Neuronal stem cell (in vitro differentiated cells): ENCODE measurements around the gene BTBD8.

Experiments used
- DNase-seq: peaks from one replicate; pipeline ENCODE4 v3.0.0-alpha.2; 2013; ENCODE audit warnings: low spot score
- H2AFZ ChIP-seq: one replicate; pipeline ENCODE4 v1.6.1; 2013; ENCODE audit warnings: mild to moderate bottlenecking, low read length, inconsistent platforms
- H2AK5ac ChIP-seq: 2 replicates; pipeline ENCODE4 v1.6.1; 2013; ENCODE audit warnings: low read depth, mild to moderate bottlenecking, inconsistent platforms, low read length, moderate library complexity, mixed read lengths
- H2BK120ac ChIP-seq: 2 replicates; pipeline ENCODE4 v1.6.1; 2013; ENCODE audit warnings: low read depth, mild to moderate bottlenecking, inconsistent platforms, low read length, moderate library complexity, mixed read lengths
- H2BK12ac ChIP-seq: one replicate; pipeline ENCODE4 v1.6.1; 2013; ENCODE audit warnings: low read length, inconsistent platforms
- H2BK15ac ChIP-seq: 2 replicates; pipeline ENCODE4 v1.6.1; 2013; ENCODE audit warnings: mild to moderate bottlenecking, low read length, inconsistent platforms, mixed read lengths
- H2BK5ac ChIP-seq: one replicate; pipeline ENCODE4 v1.6.1; 2013; ENCODE audit warnings: inconsistent platforms, mild to moderate bottlenecking, low read length, moderate library complexity
- H3K14ac ChIP-seq: one replicate; pipeline ENCODE4 v1.6.1; 2013; ENCODE audit warnings: low read length, inconsistent platforms
- H3K18ac ChIP-seq: 2 replicates; pipeline ENCODE4 v1.6.1; 2013; ENCODE audit warnings: low read length, inconsistent platforms
- H3K23ac ChIP-seq: 2 replicates; pipeline ENCODE4 v1.6.1; 2013; ENCODE audit warnings: low read depth, mild to moderate bottlenecking, mixed read lengths, low read length, inconsistent platforms; ENCODE audit not compliant: poor library complexity
- H3K27ac ChIP-seq: replicated peaks from 3 replicates; pipeline ENCODE4 v1.5.1; 2013; ENCODE audit warnings: low read length, inconsistent platforms
- H3K27me3 ChIP-seq, 3 experiments: 2 replicates each; pipeline ENCODE4 v1.6.1; 2013; ENCODE audit warnings: low read length in 3 of 3, mild to moderate bottlenecking in 2 of 3, inconsistent platforms in 1 of 3, low read depth in 1 of 3, mixed read lengths in 1 of 3, moderate library complexity in 1 of 3; ENCODE audit not compliant: control insufficient read depth in 3 of 3, insufficient read depth in 3 of 3
- H3K36me3 ChIP-seq, 2 donors: replicated peaks in 1 of 2; 2 replicates each; pipeline ENCODE4 v1.6.1; 2013; ENCODE audit warnings: low read length in 2 of 2; ENCODE audit not compliant: control insufficient read depth in 2 of 2, insufficient read depth in 2 of 2
- H3K4ac ChIP-seq: 2 replicates; pipeline ENCODE4 v1.6.1; 2013; ENCODE audit warnings: inconsistent platforms, mild to moderate bottlenecking, low read length, moderate library complexity
- H3K4me1 ChIP-seq, 2 donors: 1 replicate in 1 of 2; 2 replicates in 1 of 2; pipeline ENCODE4 v1.6.1; 2013; ENCODE audit warnings: low read length in 2 of 2, low read depth in 1 of 2; ENCODE audit not compliant: control insufficient read depth in 2 of 2, insufficient read depth in 1 of 2
- H3K4me2 ChIP-seq: one replicate; pipeline ENCODE4 v1.6.1; 2013; ENCODE audit warnings: mild to moderate bottlenecking, low read length, inconsistent platforms; ENCODE audit not compliant: insufficient read depth, poor library complexity, severe bottlenecking
- H3K4me3 ChIP-seq, 2 donors: 2 replicates each; pipeline ENCODE4 v1.5.1; 2013; ENCODE audit warnings: low read length in 2 of 2, mild to moderate bottlenecking in 2 of 2, inconsistent platforms in 1 of 2, moderate library complexity in 1 of 2
- H3K79me1 ChIP-seq: one replicate; pipeline ENCODE4 v1.6.1; 2013; ENCODE audit warnings: low read depth, mild to moderate bottlenecking, inconsistent platforms, low read length, moderate library complexity
- H3K9ac ChIP-seq: one replicate; pipeline ENCODE4 v1.6.1; 2013; ENCODE audit warnings: mild to moderate bottlenecking, low read depth, low read length, inconsistent platforms; ENCODE audit not compliant: poor library complexity
- H3K9me3 ChIP-seq, 2 donors: replicated peaks in 1 of 2; 2 replicates each; pipeline versions ENCODE3 to v1.6.1; 2013; ENCODE audit warnings: low read length in 2 of 2, mild to moderate bottlenecking in 2 of 2, inconsistent platforms in 1 of 2, low read depth in 1 of 2, mixed read lengths in 1 of 2, moderate library complexity in 1 of 2; ENCODE audit not compliant: control insufficient read depth in 2 of 2, insufficient read depth in 1 of 2
- H4K8ac ChIP-seq: one replicate; pipeline ENCODE4 v1.6.1; 2013; ENCODE audit warnings: low read depth, mild to moderate bottlenecking, inconsistent platforms, low read length, moderate library complexity
- H4K91ac ChIP-seq: one replicate; pipeline ENCODE4 v1.6.1; 2013; ENCODE audit warnings: low read length, low read depth, mild to moderate bottlenecking, inconsistent platforms; ENCODE audit not compliant: poor library complexity
- WGBS, 2 donors: extraction: QIAGEN DNeasy Blood & Tissue Kit; methylation state at CpG; one replicate each; pipeline ENCODE4 v1.1.7; 2013; ENCODE audit warnings: missing lambda C conversion rate in 2 of 2, mixed read lengths in 1 of 2; ENCODE audit not compliant: insufficient read length in 2 of 2, insufficient replicate concordance in 1 of 2; ENCODE audit errors: extremely low coverage in 2 of 2; 5-methylcytosine and 5-hydroxymethylcytosine counted together

The BTBD8 gene

DNA sequence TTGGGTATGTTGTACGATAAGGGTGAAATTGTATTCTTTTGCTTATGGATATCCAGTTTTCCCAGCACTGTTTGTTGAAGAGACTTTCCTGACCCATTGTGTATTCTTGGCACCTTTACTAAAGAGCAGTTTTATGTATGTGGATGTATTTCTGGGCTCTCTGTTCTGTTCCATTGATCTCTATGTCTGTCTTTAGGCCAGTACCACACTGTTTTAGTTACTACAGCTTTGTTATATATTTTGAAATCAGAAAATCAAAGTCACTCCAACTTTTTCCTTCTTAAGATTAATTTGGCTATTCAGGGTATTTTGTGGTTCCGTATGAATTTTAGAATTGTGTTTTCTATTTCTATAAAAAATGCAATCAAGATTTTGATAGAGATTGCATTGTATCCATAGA lies 74.8 kb downstream of the BTBD8 start:
- H3K9me3 ChIP-seq, result peaks cover 0 to 11% of the 10 kb centered on the region in 2 donors
- no peak overlapping the region for H3K9ac ChIP-seq
- H4K8ac ChIP-seq, result no peak overlapping the region
- H2AK5ac ChIP-seq, result no peak overlapping the region
- H2BK12ac ChIP-seq, result no peak overlapping the region
- no peak overlapping the region for H3K23ac ChIP-seq
- H3K4me3 ChIP-seq, result no peak overlapping the region
- H3K14ac ChIP-seq, result no peak overlapping the region
- peaks cover 0 to 2% (median 0%) of the 10 kb centered on the region in 3 experiments for H3K27me3 ChIP-seq
- DNase-seq, result no peak
- no peaks in the 10 kb centered on the region for H3K4me1 ChIP-seq
- no peak overlapping the region for H4K91ac ChIP-seq
- no peak overlapping the region for H2BK120ac ChIP-seq
- H3K36me3 ChIP-seq, result peaks cover 0 to 2% of the 10 kb centered on the region in 2 donors
- no peak overlapping the region for H3K4ac ChIP-seq
- no peak overlapping the region for H2BK15ac ChIP-seq
- no peaks in the 10 kb centered on the region for H3K79me1 ChIP-seq
- H2BK5ac ChIP-seq, result no peak overlapping the region
- 100% methylated on average over 1 of the region's 2 CpGs; no CpG with 5 or more reads in 1 of the 2 donors for WGBS, 2 donors
- H2AFZ ChIP-seq, result no peak overlapping the region
- H3K4me2 ChIP-seq, result no peak overlapping the region
- no peak overlapping the region for H3K18ac ChIP-seq
- no peak overlapping the region for H3K27ac ChIP-seq

DNA sequence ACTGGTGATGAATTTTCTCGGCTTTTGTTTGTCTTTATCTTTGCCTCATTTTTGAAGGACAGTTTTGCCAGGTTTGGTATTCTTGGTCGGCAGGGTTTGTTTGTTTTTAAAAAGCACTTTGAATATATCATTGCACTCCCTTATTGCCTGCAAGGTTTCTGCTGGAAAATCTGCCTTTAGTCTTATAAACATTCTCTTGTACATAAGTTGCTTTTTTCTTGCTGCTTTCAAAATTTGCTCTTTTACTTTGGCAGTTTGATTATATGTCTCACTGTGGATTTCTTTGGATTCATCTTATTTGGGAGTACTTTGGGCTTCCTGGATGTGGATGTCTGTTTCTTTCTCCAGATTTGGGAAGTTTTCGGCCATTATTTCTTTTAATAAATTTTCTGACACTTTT lies 79.4 kb downstream of the BTBD8 start:
- Histone ChIP-seq H2AK5ac (no peak overlapping the region), H3K27ac (no peak overlapping the region), H2BK120ac (no peak overlapping the region), H3K14ac (no peak overlapping the region), H3K27me3 (no peaks in the 10 kb centered on the region), H4K8ac (no peak overlapping the region), H4K91ac (no peak overlapping the region), H3K18ac (no peak overlapping the region), H3K79me1 (no peaks in the 10 kb centered on the region), H3K4me2 (no peak overlapping the region), H3K9me3 (peaks cover 3 to 20% of the 10 kb centered on the region in 2 donors), H3K23ac (no peak overlapping the region), H2BK12ac (no peak overlapping the region), H3K36me3 (peaks cover 0 to 3% of the 10 kb centered on the region in 2 donors), H3K4me1 (peaks cover 0 to 1% of the 10 kb centered on the region in 2 donors), H2BK5ac (no peak overlapping the region), H3K4ac (no peak overlapping the region), H3K4me3 (no peak overlapping the region), H2BK15ac (no peak overlapping the region), H2AFZ (no peak overlapping the region), H3K9ac (no peak overlapping the region)
- WGBS, 2 donors, result no CpG with 5 or more reads among the region's 3 CpGs
- no peak for DNase-seq

DNA sequence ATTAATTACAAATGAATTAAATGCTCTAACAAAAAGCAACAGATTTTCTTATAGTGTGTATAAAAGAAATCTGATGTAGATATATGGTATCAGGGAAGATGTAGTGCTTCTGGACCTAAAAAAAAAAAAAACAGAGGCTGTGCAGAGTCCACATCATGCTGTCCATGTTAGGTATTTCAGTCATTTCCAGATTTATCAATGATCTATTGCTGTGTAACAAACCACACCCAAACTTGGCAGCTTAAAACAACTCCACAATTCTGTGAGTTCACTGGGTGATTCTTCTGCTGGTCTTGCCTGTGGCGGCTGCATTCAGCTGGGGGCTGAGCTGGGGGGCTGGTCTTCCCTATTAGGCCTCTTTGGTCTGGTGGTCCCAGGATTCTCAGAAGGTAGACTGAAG lies 85.2 kb downstream of the BTBD8 start:
- no peak overlapping the region for H2BK15ac ChIP-seq
- H2BK120ac ChIP-seq, result no peak overlapping the region
- no peaks in the 10 kb centered on the region for H3K79me1 ChIP-seq
- peaks cover 0 to 3% of the 10 kb centered on the region in 2 donors for H3K36me3 ChIP-seq
- H3K18ac ChIP-seq, result no peak overlapping the region
- WGBS, 2 donors, result no CpG with 5 or more reads among the region's 1 CpG
- H2AK5ac ChIP-seq, result no peak overlapping the region
- H2AFZ ChIP-seq, result no peak overlapping the region
- H4K8ac ChIP-seq, result no peak overlapping the region
- no peak overlapping the region for H3K23ac ChIP-seq
- no peak overlapping the region for H3K4ac ChIP-seq
- H3K9me3 ChIP-seq, result peaks cover 3 to 7% of the 10 kb centered on the region in 2 donors
- no peak overlapping the region for H3K9ac ChIP-seq
- peaks cover 1 to 4% of the 10 kb centered on the region in 2 donors for H3K4me1 ChIP-seq
- no peak overlapping the region for H3K14ac ChIP-seq
- DNase-seq, result no peak
- H4K91ac ChIP-seq, result no peak overlapping the region
- H3K4me2 ChIP-seq, result no peak overlapping the region
- H3K27me3 ChIP-seq, result no peaks in the 10 kb centered on the region
- no peak overlapping the region for H3K27ac ChIP-seq
- no peak overlapping the region for H2BK12ac ChIP-seq
- H2BK5ac ChIP-seq, result no peak overlapping the region
- H3K4me3 ChIP-seq, result no peak overlapping the region

DNA sequence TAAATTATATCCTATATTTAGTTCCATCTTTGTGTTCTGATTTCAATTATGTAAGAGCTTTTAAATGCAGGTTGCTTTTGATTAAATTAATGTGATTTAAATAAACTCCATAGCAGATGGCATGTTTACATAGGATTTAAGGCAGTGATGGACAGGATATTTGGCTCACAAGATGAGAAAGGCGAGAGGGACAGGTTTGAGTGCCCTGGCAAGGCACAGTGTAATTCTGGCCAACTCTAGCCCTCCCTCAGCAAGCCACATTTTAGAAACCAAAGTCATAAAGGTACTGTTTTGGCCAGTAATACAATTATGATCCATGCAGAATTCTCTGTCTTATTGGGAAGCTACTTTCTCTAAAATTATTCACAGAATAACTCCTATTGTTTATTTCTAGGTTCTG lies 87.0 kb downstream of the BTBD8 start:
- Histone ChIP-seq H3K14ac (no peak overlapping the region), H2AK5ac (no peak overlapping the region), H3K4me2 (no peak overlapping the region), H3K9ac (no peak overlapping the region), H3K27me3 (no peaks in the 10 kb centered on the region), H4K8ac (no peak overlapping the region), H3K18ac (no peak overlapping the region), H2BK12ac (no peak overlapping the region), H2BK120ac (no peak overlapping the region), H2BK5ac (no peak overlapping the region), H3K36me3 (peaks cover 0 to under 1% of the 10 kb centered on the region in 2 donors), H3K4me1 (peaks cover under 1 to 4% of the 10 kb centered on the region in 2 donors), H3K79me1 (no peaks in the 10 kb centered on the region), H3K4me3 (no peak overlapping the region), H3K23ac (no peak overlapping the region), H2AFZ (no peak overlapping the region), H4K91ac (no peak overlapping the region), H3K4ac (no peak overlapping the region), H3K27ac (no peak overlapping the region), H3K9me3 (peaks cover 0 to under 1% of the 10 kb centered on the region in 2 donors), H2BK15ac (no peak overlapping the region)
- WGBS, 2 donors, result no CpG with 5 or more reads among the region's 1 CpG
- no peak for DNase-seq
